IMR-90 (cell line): ENCODE results near the gene CDR2. TPM values are rescaled to one million over a fixed set of nuclear protein-coding genes. Genes with fewer than 3 reads are reported as not detected.

Experiments
- ATAC-seq: fragments of 200-7000 bp; cut with Tn5 transposase; 2 replicates; pipeline ENCODE4 v1.9.1; 2020; ENCODE audit warnings: low read depth, mild to moderate bottlenecking, moderate library complexity
- BruUV-seq: library from RNA; stranded (reverse); fragments of 400-500 nt; replicated peaks from 2 replicates; lab custom pipeline; 2021; lab: Mats Ljungman, UMichigan
- CTCF ChIA-PET: fragments of 300-600 bp; formaldehyde crosslinking; extraction: SDS; loops from one replicate; lab custom pipeline; 2021; ENCODE audit warnings: antibody characterized with exemption; lab: Yijun Ruan, JAX
- POLR2A ChIA-PET: fragments of 300-600 bp; sonication (Branson Sonifier 250); formaldehyde crosslinking; loops from one replicate; lab custom pipeline; 2022; ENCODE audit warnings: antibody characterized with exemption; ENCODE audit not compliant: unreplicated experiment; lab: Charles Lee
- DNase-seq: peaks from one replicate; pipeline ENCODE4 v3.0.0; 2013
- H2AFZ ChIP-seq: replicated peaks from 2 replicates; pipeline ENCODE3; 2013; ENCODE audit warnings: low read length, mild to moderate bottlenecking; ENCODE audit not compliant: poor library complexity
- H2AK5ac ChIP-seq: 2 replicates; pipeline ENCODE4 v1.6.1; 2013; ENCODE audit warnings: low read depth, low read length, inconsistent platforms
- H2AK9ac ChIP-seq: replicated peaks from 2 replicates; pipeline ENCODE3; 2013; ENCODE audit warnings: mild to moderate bottlenecking, low read depth, low read length, moderate library complexity; ENCODE audit not compliant: poor library complexity
- H2BK120ac ChIP-seq: 2 replicates; pipeline ENCODE4 v1.6.1; 2013; ENCODE audit warnings: low read depth, low read length, inconsistent platforms
- H2BK15ac ChIP-seq: 3 replicates; pipeline ENCODE4 v1.6.1; 2013; ENCODE audit warnings: low read depth, low read length, inconsistent platforms
- H2BK20ac ChIP-seq: 2 replicates; pipeline ENCODE4 v1.6.1; 2013; ENCODE audit warnings: low read depth, mild to moderate bottlenecking, inconsistent platforms, low read length, moderate library complexity
- H2BK5ac ChIP-seq: 2 replicates; pipeline ENCODE4 v1.6.1; 2013; ENCODE audit warnings: mild to moderate bottlenecking, low read depth, low read length, inconsistent platforms; ENCODE audit not compliant: poor library complexity, severe bottlenecking
- H3K14ac ChIP-seq: replicated peaks from 2 replicates; pipeline ENCODE4 v1.6.1; 2013; ENCODE audit warnings: low read depth, low read length, inconsistent platforms
- H3K18ac ChIP-seq: 2 replicates; pipeline ENCODE4 v1.6.1; 2013; ENCODE audit warnings: low read depth, low read length, control low read depth
- H3K23ac ChIP-seq: 2 replicates; pipeline ENCODE4 v1.6.1; 2013; ENCODE audit warnings: low read depth, low read length, inconsistent platforms
- H3K27ac ChIP-seq: 2 replicates; pipeline ENCODE4 v1.5.1; 2013; ENCODE audit warnings: mild to moderate bottlenecking, control low read depth, low read length; ENCODE audit not compliant: insufficient read depth
- H3K27me3 ChIP-seq: 2 replicates; pipeline ENCODE4 v1.6.1; 2013; ENCODE audit warnings: low read length; ENCODE audit not compliant: control insufficient read depth, insufficient read depth
- H3K36me3 ChIP-seq: 2 replicates; pipeline ENCODE4 v1.6.1; 2013; ENCODE audit warnings: low read length, mixed read lengths; ENCODE audit not compliant: control insufficient read depth, insufficient read depth
- H3K4ac ChIP-seq: 2 replicates; pipeline ENCODE4 v1.6.1; 2013; ENCODE audit warnings: low read depth, low read length, inconsistent platforms
- H3K4me1 ChIP-seq: 2 replicates; pipeline ENCODE4 v1.6.1; 2013; ENCODE audit warnings: low read length, mixed read lengths; ENCODE audit not compliant: control insufficient read depth, insufficient read depth
- H3K4me2 ChIP-seq: 2 replicates; pipeline ENCODE4 v1.6.1; 2013; ENCODE audit warnings: low read depth, mild to moderate bottlenecking, control low read depth, low read length, moderate library complexity
- H3K4me3 ChIP-seq: 2 replicates; pipeline ENCODE4 v1.5.1; 2013; ENCODE audit warnings: low read depth, mild to moderate bottlenecking, control low read depth, low read length, moderate library complexity; ENCODE audit not compliant: insufficient read depth
- H3K56ac ChIP-seq: 2 replicates; pipeline ENCODE4 v1.6.1; 2013; ENCODE audit warnings: low read length, inconsistent platforms; ENCODE audit not compliant: insufficient read depth; ENCODE audit errors: extremely low read depth
- H3K79me1 ChIP-seq, 2 experiments: 2 replicates each; pipeline ENCODE4 v1.6.1; 2013; ENCODE audit warnings: low read length in 2 of 2, inconsistent platforms in 1 of 2, low read depth in 1 of 2
- H3K9ac ChIP-seq: 2 replicates; pipeline ENCODE4 v1.6.1; 2013; ENCODE audit warnings: low read depth, low read length, control low read depth
- H3K9me1 ChIP-seq: 2 replicates; pipeline ENCODE4 v1.6.1; 2013; ENCODE audit warnings: low read length, inconsistent platforms; ENCODE audit not compliant: insufficient read depth
- H3K9me3 ChIP-seq: 2 replicates; pipeline ENCODE4 v1.6.1; 2013; ENCODE audit warnings: low read length; ENCODE audit not compliant: control insufficient read depth, insufficient read depth
- H4K20me1 ChIP-seq: 2 replicates; pipeline ENCODE4 v1.6.1; 2013; ENCODE audit warnings: low read length, inconsistent platforms; ENCODE audit not compliant: insufficient read depth
- H4K5ac ChIP-seq: 2 replicates; pipeline ENCODE4 v1.6.1; 2013; ENCODE audit warnings: mild to moderate bottlenecking, low read depth, low read length, control low read depth
- H4K8ac ChIP-seq, 2 experiments: 2 replicates each; pipeline ENCODE4 v1.6.1; 2013; ENCODE audit warnings: low read depth in 2 of 2, low read length in 2 of 2, control low read depth in 1 of 2, inconsistent platforms in 1 of 2
- H4K91ac ChIP-seq: 2 replicates; pipeline ENCODE4 v1.6.1; 2013; ENCODE audit warnings: low read depth, low read length, inconsistent platforms; ENCODE audit not compliant: insufficient read depth
- BHLHE40 ChIP-seq: fragments of 150-350 bp; IDR thresholded peaks from 2 replicates; pipeline ENCODE4 v1.6.1; 2016; ENCODE audit warnings: mild to moderate bottlenecking, low read depth, low read length
- CEBPB ChIP-seq: IDR thresholded peaks from 2 replicates; pipeline ENCODE4 v1.6.1; 2012; ENCODE audit warnings: low read depth, low read length, improper control_type of control experiment
- CHD1 ChIP-seq: IDR thresholded peaks from 2 replicates; pipeline ENCODE4 v1.6.1; 2012; ENCODE audit warnings: low read depth, low read length, improper control_type of control experiment
- CTCF ChIP-seq: conservative IDR thresholded peaks from 2 replicates; pipeline ENCODE4 v1.5.1; 2012; ENCODE audit warnings: mild to moderate bottlenecking, low read depth, low read length, improper control_type of control experiment
- ELK1 ChIP-seq: fragments of 150-350 bp; IDR thresholded peaks from 2 replicates; pipeline ENCODE4 v1.6.1; 2016; ENCODE audit warnings: low read depth, mild to moderate bottlenecking, low read length, moderate library complexity, borderline replicate concordance
- FOS ChIP-seq: fragments of 150-350 bp; IDR thresholded peaks from 2 replicates; pipeline ENCODE4 v1.6.1; 2016; ENCODE audit warnings: low read depth, low read length
- MAFK ChIP-seq: IDR thresholded peaks from 2 replicates; pipeline ENCODE4 v1.6.1; 2012; ENCODE audit warnings: low read depth, low read length, improper control_type of control experiment
- MAZ ChIP-seq: IDR thresholded peaks from 2 replicates; pipeline ENCODE4 v1.6.1; 2012; ENCODE audit warnings: low read depth, mild to moderate bottlenecking, low read length, improper control_type of control experiment, moderate library complexity, borderline replicate concordance
- MXI1 ChIP-seq: IDR thresholded peaks from 2 replicates; pipeline ENCODE4 v1.6.1; 2012; ENCODE audit warnings: low read depth, mild to moderate bottlenecking, low read length, moderate library complexity, borderline replicate concordance
- NFE2L2 ChIP-seq: fragments of 150-350 bp; IDR thresholded peaks from 2 replicates; pipeline ENCODE4 v1.6.1; 2016; ENCODE audit warnings: low read depth, mild to moderate bottlenecking, low read length
- POLR2A ChIP-seq: IDR thresholded peaks from 2 replicates; pipeline ENCODE4 v1.6.1; 2012; ENCODE audit warnings: mild to moderate bottlenecking, low read depth, low read length
- RAD21 ChIP-seq: IDR thresholded peaks from 2 replicates; pipeline ENCODE4 v1.6.1; 2012; ENCODE audit warnings: low read length, improper control_type of control experiment
- RCOR1 ChIP-seq: IDR thresholded peaks from 2 replicates; pipeline ENCODE4 v1.6.1; 2012; ENCODE audit warnings: mild to moderate bottlenecking, low read length, improper control_type of control experiment; ENCODE audit not compliant: insufficient replicate concordance
- RFX5 ChIP-seq: IDR thresholded peaks from 2 replicates; pipeline ENCODE4 v1.8.0; 2012; ENCODE audit warnings: low read depth, mild to moderate bottlenecking, low read length, moderate library complexity
- SMC3 ChIP-seq: fragments of 150-350 bp; IDR thresholded peaks from 2 replicates; pipeline ENCODE4 v1.6.1; 2016; ENCODE audit warnings: low read depth, mild to moderate bottlenecking, antibody characterized with exemption, low read length, moderate library complexity
- USF2 ChIP-seq: fragments of 150-350 bp; IDR thresholded peaks from 2 replicates; pipeline ENCODE4 v1.6.1; 2017; ENCODE audit warnings: mild to moderate bottlenecking, antibody characterized with exemption, low read length, low read depth
- WGBS, 2 experiments: methylation state at CpG; one replicate each; pipeline versions ENCODE4 v1.1.5 to v1.1.7; 2013; ENCODE audit warnings: missing lambda C conversion rate in 2 of 2; ENCODE audit not compliant: insufficient read length in 1 of 2; ENCODE audit errors: extremely low coverage in 2 of 2; 5-methylcytosine and 5-hydroxymethylcytosine counted together
- dilution Hi-C: fragments of 300-500 bp; cut with HindIII; formaldehyde crosslinking; loops from one replicate; pipeline ENCODE4 v1.14.3; 2018; ENCODE audit warnings: low sequenced_read_pairs; ENCODE audit not compliant: unreplicated experiment
- in situ Hi-C: fragments of 300-500 bp; cut with MboI; formaldehyde crosslinking; loops from 3 replicates; pipeline ENCODE4 v1.14.3; 2019; ENCODE audit warnings: low sequenced_read_pairs, inconsistent platforms, mixed read lengths
- intact Hi-C: fragments of 100-400 bp; cut with micrococcal nuclease; formaldehyde crosslinking; loops from 2 replicates; pipeline ENCODE4 v1.10.0; 2022
- polyA plus RNA-seq, 3 experiments: library from polyadenylated mRNA; depleted of rRNA; stranded (reverse); fragments of >200 nt; gene quantifications; 2 replicates each; pipeline ENCODE4 v1.2.3, GENCODE V29; 2012; ENCODE audit warnings: low replicate concordance in 1 of 3
- total RNA-seq: library from RNA; depleted of rRNA; stranded (reverse); fragments of >200 nt; gene quantifications from 2 replicates; pipeline ENCODE4 v1.2.3, GENCODE V29; 2012

CDR2 gene
- total and polyA plus RNA-seq, 2 of the 4 experiments (the other 2 are of a cell fraction), result 37.7 to 48.4 TPM

- Histone ChIP-seq H3K9me3 (no peaks in the 10 kb centered on the region), H3K4me2 (no peak overlapping the region), H2BK15ac (no peak overlapping the region), H3K18ac (no peak overlapping the region), H4K20me1 (no peaks in the 10 kb centered on the region), H3K4me3 (no peak overlapping the region), H2AK5ac (no peak overlapping the region; the same call in 1 of the 2 replicates), H3K14ac (no peak overlapping the region), H4K91ac (no peak overlapping the region), H3K56ac (no peak overlapping the region), H2AK9ac (no peak overlapping the region), H4K8ac (no peak overlapping the region), H2BK120ac (no peak overlapping the region), H3K9me1 (0 out of 2 replicates have a peak, but pooled peaks cover 3% of the 10 kb centered on the region), H3K4ac (no peak overlapping the region), H3K27me3 (no peaks in the 10 kb centered on the region), H3K36me3 (no peaks in the 10 kb centered on the region), H3K9ac (no peak overlapping the region), H2AFZ (no peak overlapping the region), H3K79me1 (no peaks in the 10 kb centered on the region), H4K5ac (no peak overlapping the region), H2BK20ac (no peak overlapping the region), H3K23ac (no peak overlapping the region), H3K27ac (no peak overlapping the region), H2BK5ac (no peak overlapping the region), H3K4me1 (no peaks in the 10 kb centered on the region)
- no TSS peak for BruUV-seq
- DNase-seq (no peak), ATAC-seq (no peak)
- intact Hi-C loops (no loop called here), in situ Hi-C loops (no loop called here), dilution Hi-C loops (no loop called here)
- WGBS, 2 experiments, result 100% methylated on average over 5 of the region's 7 CpGs; no CpG with 5 or more reads in 1 of the 2 experiments
- CTCF ChIA-PET, result interaction anchor here (0.9 kb wide), 1 partner anchor 16 kb away, joined by 3 read pairs; no protein-coding TSS in a partner anchor
- TF ChIP-seq CEBPB (no peak), CTCF (no peak), NFE2L2 (no peak), MXI1 (no peak), RCOR1 (no peak), SMC3 (no peak), RAD21 (no peak), MAFK (no peak), BHLHE40 (no peak), MAZ (no peak), CHD1 (no peak), RFX5 (no peak), POLR2A (no peak), USF2 (no peak), FOS (no peak), ELK1 (no peak)
- POLR2A ChIA-PET, result no interaction called here
These were observed 39.4 kb upstream of the CDR2 start for GRCh38 chr16:22413819-22414218.
